BJ (cell line): ENCODE results near the gene SLC48A1. TPM values are rescaled to one million over a fixed set of nuclear protein-coding genes. Genes with fewer than 3 reads are reported as not detected.

Experiments
- CTCF ChIA-PET: fragments of 350-600 bp; formaldehyde crosslinking; extraction: SDS; loops from one replicate; lab custom pipeline; 2021; ENCODE audit warnings: antibody characterized with exemption, inconsistent platforms; lab: Yijun Ruan, JAX
- POLR2A ChIA-PET: fragments of 300-600 bp; sonication (Branson Sonifier 250); formaldehyde crosslinking; extraction: SDS; loops from one replicate; lab custom pipeline; 2021; ENCODE audit warnings: antibody characterized with exemption; lab: Charles Lee
- DNase-seq: peaks from one replicate; pipeline ENCODE4 v3.0.0-alpha.2; 2011; ENCODE audit warnings: low read depth
- H3K27me3 ChIP-seq: 2 replicates; pipeline ENCODE4 v1.6.0; 2011; ENCODE audit warnings: low read length; ENCODE audit not compliant: control insufficient read depth, insufficient read depth
- H3K36me3 ChIP-seq: 2 replicates; pipeline ENCODE4 v1.5.1; 2011; ENCODE audit warnings: low read length; ENCODE audit not compliant: control insufficient read depth, insufficient read depth
- H3K4me3 ChIP-seq: 2 replicates; pipeline ENCODE4 v1.5.1; 2011; ENCODE audit warnings: low read depth, mild to moderate bottlenecking, control low read depth, low read length
- CTCF ChIP-seq: IDR thresholded peaks from 2 replicates; pipeline ENCODE4 v1.5.1; 2011; ENCODE audit warnings: low read depth, mild to moderate bottlenecking, control low read depth, inconsistent platforms, low read length, moderate library complexity; ENCODE audit not compliant: insufficient read depth
- polyA plus RNA-seq: library from polyadenylated mRNA; depleted of rRNA; stranded (reverse); fragments of >200 nt; gene quantifications from 2 replicates; pipeline ENCODE4 v1.2.3, GENCODE V29; 2011

Gene SLC48A1
- polyA plus RNA-seq, 1 experiment = 16.6 TPM

- H3K27me3 ChIP-seq = no peaks in the 10 kb centered on the region
- CTCF ChIA-PET = interaction anchor here (0.7 to 4.6 kb wide), 21 partner anchors 9 to 997 kb away, joined by 3 to 41 read pairs (median 5); partner anchors contain the start of genes SLC48A1 and VDR
- POLR2A ChIA-PET = no interaction called here
- H3K36me3 ChIP-seq = peaks cover 11% of the 10 kb centered on the region
- DNase-seq = no peak
- TF ChIP-seq CTCF = peak; percentile 50
- peak overlapping the region; percentile 68 for H3K4me3 ChIP-seq
These were observed 44.4 kb downstream of the SLC48A1 start for GRCh38 chr12:47817272-47818006.

GRCh38 chr12:47818007-47818376, 45.0 kb downstream of the SLC48A1 start:
- POLR2A ChIA-PET = interaction anchor here (1.4 kb wide), 1 partner anchor 10 kb away, joined by 5 read pairs; no protein-coding TSS in a partner anchor

GRCh38 chr12:47818467-47819137, 45.6 kb downstream of the SLC48A1 start:
- POLR2A ChIA-PET = interaction anchor here (1.4 kb wide), 1 partner anchor 10 kb away, joined by 5 read pairs; no protein-coding TSS in a partner anchor
- TF ChIP-seq CTCF = no peak
- Histone ChIP-seq H3K4me3 (peak overlapping the region; percentile 68), H3K36me3 (peaks cover 11% of the 10 kb centered on the region), H3K27me3 (no peaks in the 10 kb centered on the region)
- no peak for DNase-seq
- CTCF ChIA-PET = interaction anchor here (0.7 to 4.6 kb wide), 9 partner anchors 10 to 101 kb away, joined by 3 to 41 read pairs (median 5); no protein-coding TSS in a partner anchor

More at GRCh38 chr12:47818007-47818376, 45.0 kb downstream of the SLC48A1 start:
- H3K36me3 ChIP-seq = peaks cover 11% of the 10 kb centered on the region
- peak overlapping the region; percentile 68 for H3K4me3 ChIP-seq
- H3K27me3 ChIP-seq = no peaks in the 10 kb centered on the region
- 0 out of 2 replicates have a peak, but pooled peaks have one; percentile 1 for TF ChIP-seq CTCF
- CTCF ChIA-PET = interaction anchor here (0.8 to 4.6 kb wide), 15 partner anchors 10 to 997 kb away, joined by 3 to 41 read pairs (median 5); partner anchors contain the start of gene VDR
- no peak for DNase-seq

GRCh38 chr12:47819138-47819895, 46.3 kb downstream of the SLC48A1 start:
- H3K4me3 ChIP-seq = peak overlapping the region; percentile 68
- no peak for DNase-seq
- peaks cover 5% of the 10 kb centered on the region for H3K36me3 ChIP-seq
- ChIA-PET CTCF (interaction anchor here (0.7 to 4.6 kb wide), 8 partner anchors 9 to 102 kb away, joined by 3 to 41 read pairs (median 4); no protein-coding TSS in a partner anchor), POLR2A (interaction anchor here (0.9 to 1.4 kb wide), 2 partner anchors 10 to 11 kb away, joined by 5 to 7 read pairs; no protein-coding TSS in a partner anchor)
- peak; percentile 43 for TF ChIP-seq CTCF
- H3K27me3 ChIP-seq = no peaks in the 10 kb centered on the region
